Right lobe of liver (tissue), 6 donors: ENCODE measurements around the gene DCAF6. TPM values are rescaled to one million over a fixed set of nuclear protein-coding genes. Genes with fewer than 3 reads are reported as not detected.
A peak's percentile ranks its signal among the peaks of the same experiment; 100 is the strongest.

Experiments
- ATAC-seq, 4 donors: fragments of 200-7000 bp; cut with Tn5 transposase; one replicate each; pipeline ENCODE4 v1.9.1; 2020; ENCODE audit warnings: mild to moderate bottlenecking in 4 of 4, moderate library complexity in 4 of 4
- DNase-seq, 3 donors: peaks; one replicate each; pipeline ENCODE4 v3.0.0-alpha.2; 2020
- H3K27ac ChIP-seq, 3 donors: fragments of 200-600 bp; one replicate each; pipeline ENCODE4 v1.8.0; 2022
- H3K27me3 ChIP-seq, 2 donors: fragments of 200-600 bp; one replicate each; pipeline ENCODE4 v1.8.0; 2022
- H3K36me3 ChIP-seq, 4 donors: fragments of 200-600 bp; sonication (generic) in 1 of 4; one replicate each; pipeline versions ENCODE4 v1.5.1 to v1.8.0; 2017 to 2022; ENCODE audit warnings: control low read depth in 1 of 4
- H3K4me1 ChIP-seq, 4 donors: fragments of 200-600 bp; sonication (generic) in 1 of 4; one replicate each; pipeline versions ENCODE4 v1.5.1 to v1.8.0; 2017 to 2022; ENCODE audit warnings: control low read depth in 1 of 4
- H3K4me3 ChIP-seq, 3 donors: fragments of 200-600 bp; one replicate each; pipeline ENCODE4 v1.8.0; 2022
- H3K9me3 ChIP-seq, 4 donors: fragments of 200-600 bp; sonication (generic) in 1 of 4; one replicate each; pipeline versions ENCODE4 v1.5.1 to v1.8.0; 2017 to 2022; ENCODE audit warnings: control low read depth in 1 of 4
- CTCF ChIP-seq, 4 donors: fragments of 200-600 bp in 3 of 4; fragments of 450-650 bp in 1 of 4; IDR thresholded peaks; one replicate each; pipeline versions ENCODE4 v1.5.1 to v1.8.0; 2016 to 2022; ENCODE audit warnings: antibody characterized with exemption in 4 of 4, mild to moderate bottlenecking in 2 of 4
- POLR2A ChIP-seq: fragments of 450-650 bp; IDR thresholded peaks from one replicate; pipeline ENCODE4 v1.6.1; 2017; ENCODE audit warnings: antibody characterized with exemption, mild to moderate bottlenecking
- WGBS: methylation state at CpG from one replicate; pipeline ENCODE4 v1.1.6; 2018; ENCODE audit warnings: low coverage, low lambda C conversion rate; ENCODE audit not compliant: insufficient coverage; ENCODE audit errors: missing lambda C conversion rate; 5-methylcytosine and 5-hydroxymethylcytosine counted together
- intact Hi-C, 2 donors: fragments of 100-400 bp; cut with DNase I; formaldehyde crosslinking; loops; one replicate each; pipeline versions ENCODE4 v1.11.2 to v1.14.1; 2022
- total RNA-seq, 6 experiments: library from RNA; depleted of rRNA in 2 of 6; stranded (reverse); fragments of >200 nt in 2 of 6; fragmentation: NEBNext Ultra II Directional in 3 of 6; extraction: Animal tissue kit (Norgen Biotek cat#: 25700) in 3 of 6; gene quantifications; one replicate each; pipeline versions ENCODE4 v1.1.0 to v1.2.4, GENCODE V29; 2016 to 2023
- donor health status: DM: no; HTN: yes; CAD: no.
- donor health status: DM: no; HTN: no; CAD: no.
- donor health status: DM: no; HTN: no; CAD: no.
- donor health status: DM: no; HTN: yes; CAD: no.
- donor health status: DM: no; HTN: yes; CAD: no.

DCAF6 gene
- total RNA-seq, 6 experiments from 2014 or later, result 35.8 to 65.9 (median 48.8) TPM

- ATAC-seq, result peak; percentile 94 to 98 (median 95)
- intact Hi-C loops, result no loop called here
- WGBS, result 63% methylated on average over 1 of the region's 4 CpGs
- no peaks in the 10 kb centered on the region for H3K36me3 ChIP-seq
- DNase-seq, result peak; percentile 86 to 94 (median 91)
- no peak overlapping the region for H3K4me3 ChIP-seq
- H3K4me1 ChIP-seq, result peaks cover 0 to 15% (median 4%) of the 10 kb centered on the region in 4 donors
- no peaks in the 10 kb centered on the region for H3K27me3 ChIP-seq
- H3K9me3 ChIP-seq, result no peaks in the 10 kb centered on the region
- peak overlapping the region; percentile 28 to 74 (median 58) for H3K27ac ChIP-seq
- TF ChIP-seq POLR2A, result no peak
- no peak for TF ChIP-seq CTCF (IDR thresholded peaks at IDR 0.05)
These were observed 37.2 kb upstream of the DCAF6 start for GRCh38 chr1:167899253-167899681.

GRCh38 chr1:167900907-167901306, 35.6 kb upstream of the DCAF6 start:
- intact Hi-C loops, result no loop called here
- Histone ChIP-seq H3K27ac (no peak overlapping the region), H3K4me1 (peaks cover 0 to 27% (median 9%) of the 10 kb centered on the region in 4 donors), H3K9me3 (no peaks in the 10 kb centered on the region), H3K4me3 (no peak overlapping the region), H3K36me3 (no peaks in the 10 kb centered on the region), H3K27me3 (no peaks in the 10 kb centered on the region)
- DNase-seq (no peak), ATAC-seq (no peak)
- 92% methylated on average over 4 of the region's 4 CpGs for WGBS
- TF ChIP-seq CTCF (IDR thresholded peaks at IDR 0.05) (no peak), POLR2A (no peak)

GRCh38 chr1:167904652-167905130, 31.8 kb upstream of the DCAF6 start:
- 14% methylated on average over 3 of the region's 4 CpGs for WGBS
- DNase-seq (peak in 1 of 3 donors; percentile 46), ATAC-seq (peak; percentile 69 to 87 (median 76))
- Histone ChIP-seq H3K27ac (no peak overlapping the region), H3K9me3 (no peaks in the 10 kb centered on the region), H3K4me1 (peaks cover 0 to 15% (median 5%) of the 10 kb centered on the region in 4 donors), H3K27me3 (no peaks in the 10 kb centered on the region), H3K4me3 (no peak overlapping the region), H3K36me3 (no peaks in the 10 kb centered on the region)
- no peak for TF ChIP-seq POLR2A
- TF ChIP-seq CTCF (IDR thresholded peaks at IDR 0.05), result no peak
- intact Hi-C loops, result no loop called here

- intact Hi-C loops, result no loop called here
- 56% methylated on average over 3 of the region's 3 CpGs for WGBS
- TF ChIP-seq POLR2A (no peak), CTCF (IDR thresholded peaks at IDR 0.05) (no peak)
These were observed 31.3 kb upstream of the DCAF6 start for GRCh38 chr1:167905182-167905581.

More at GRCh38 chr1:167905182-167905581, 31.3 kb upstream of the DCAF6 start:
- Histone ChIP-seq H3K27ac (peak overlapping the region in 1 of 3 donors; percentile 27), H3K9me3 (no peaks in the 10 kb centered on the region), H3K36me3 (no peaks in the 10 kb centered on the region), H3K27me3 (no peaks in the 10 kb centered on the region), H3K4me1 (peaks cover 0 to 11% (median 5%) of the 10 kb centered on the region in 4 donors), H3K4me3 (no peak overlapping the region)
- peak; percentile 47 to 80 (median 62) for ATAC-seq
- no peak for DNase-seq
